ENCODE results near the gene TBC1D12.

Gene TBC1D12

DNA sequence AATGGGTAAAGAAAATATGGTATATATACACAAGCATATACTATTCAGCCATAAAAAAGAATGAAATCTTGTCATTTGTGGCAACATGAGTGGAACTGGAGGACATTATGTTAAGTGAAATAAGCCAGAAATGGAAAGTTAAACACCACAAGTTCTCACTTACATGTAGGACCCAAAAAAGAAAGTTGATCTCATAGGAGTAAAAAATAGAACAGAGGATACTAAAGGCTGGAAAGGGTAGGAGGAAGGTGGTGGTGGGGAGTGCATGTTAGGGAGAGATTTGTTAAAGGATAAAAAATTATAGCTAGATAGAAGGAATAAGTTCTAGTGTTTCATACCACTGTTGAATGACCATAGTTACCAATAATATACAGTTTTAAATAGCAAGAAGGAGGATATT is 48.4 kb downstream of the TBC1D12 start:
- Histone ChIP-seq H3K4me1 (ENCODE audit: insufficient read depth, insufficient read length) (no peaks in the 10 kb centered on the region), H3K4me3 (ENCODE audit: insufficient read length, low read depth) (no peak overlapping the region), H3K36me3 (ENCODE audit: insufficient read depth, insufficient read length, low read length) (no peaks in the 10 kb centered on the region), H3K9ac (ENCODE audit: insufficient read length, low read depth) (no peak overlapping the region), H3K9me3 (ENCODE audit: insufficient read depth, low read length) (no peaks in the 10 kb centered on the region), H3K27me3 (ENCODE audit: insufficient read depth, insufficient read length) (no peaks in the 10 kb centered on the region)
- DNase-seq (ENCODE audit: low read depth, low spot score) = no peak
- TF ChIP-seq SUZ12 (IDR thresholded peaks at IDR 0.05; ENCODE audit: extremely low read depth, insufficient read depth, insufficient read length) (no peak), ZNF274 (IDR thresholded peaks at IDR 0.05; ENCODE audit: low read depth, low read length) (no peak), YY1 (IDR thresholded peaks at IDR 0.05; ENCODE audit: insufficient read depth, insufficient read length) (no peak)

DNA sequence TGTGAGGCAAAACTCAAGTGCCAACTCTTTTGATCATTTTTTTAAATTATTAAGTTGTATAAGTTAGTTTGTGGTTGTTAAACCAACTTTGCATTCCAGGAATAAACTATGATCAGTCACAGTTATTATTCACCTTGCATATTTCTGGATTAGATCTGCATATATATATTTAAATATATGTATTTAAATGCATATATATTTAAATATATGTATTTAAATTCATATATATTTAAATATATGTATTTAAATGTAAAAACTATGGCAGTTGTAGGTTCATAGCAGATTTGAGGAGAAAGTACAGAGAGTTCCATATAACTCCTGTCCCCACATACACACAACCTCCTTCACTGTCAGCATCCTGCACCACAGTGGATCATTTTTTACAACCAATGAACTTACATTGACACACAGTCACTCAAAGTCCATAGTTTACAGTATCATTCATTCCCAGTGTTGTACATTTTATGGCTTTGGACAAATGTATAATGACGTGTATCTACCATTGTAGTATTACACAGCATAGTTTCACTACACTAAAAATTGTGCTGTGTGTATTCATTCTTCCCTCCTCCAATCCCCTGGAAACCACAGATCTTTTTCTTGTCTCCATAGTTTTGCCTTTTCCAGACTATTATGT is 49.7 kb downstream of the TBC1D12 start:
- no peaks in the 10 kb centered on the region for H3K27me3 ChIP-seq (ENCODE audit: insufficient read depth, insufficient read length)
- TF ChIP-seq ZNF274 (IDR thresholded peaks at IDR 0.05; ENCODE audit: low read depth, low read length) (no peak), SUZ12 (IDR thresholded peaks at IDR 0.05; ENCODE audit: extremely low read depth, insufficient read depth, insufficient read length) (no peak), YY1 (IDR thresholded peaks at IDR 0.05; ENCODE audit: insufficient read depth, insufficient read length) (no peak)
- H3K9ac ChIP-seq (ENCODE audit: insufficient read length, low read depth) = no peak overlapping the region
- no peak for DNase-seq (ENCODE audit: low read depth, low spot score)
- H3K4me3 ChIP-seq (ENCODE audit: insufficient read length, low read depth) = no peak overlapping the region
- H3K9me3 ChIP-seq (ENCODE audit: insufficient read depth, low read length) = no peaks in the 10 kb centered on the region
- H3K36me3 ChIP-seq (ENCODE audit: insufficient read depth, insufficient read length, low read length) = no peaks in the 10 kb centered on the region
- H3K4me1 ChIP-seq (ENCODE audit: insufficient read depth, insufficient read length) = no peaks in the 10 kb centered on the region

DNA sequence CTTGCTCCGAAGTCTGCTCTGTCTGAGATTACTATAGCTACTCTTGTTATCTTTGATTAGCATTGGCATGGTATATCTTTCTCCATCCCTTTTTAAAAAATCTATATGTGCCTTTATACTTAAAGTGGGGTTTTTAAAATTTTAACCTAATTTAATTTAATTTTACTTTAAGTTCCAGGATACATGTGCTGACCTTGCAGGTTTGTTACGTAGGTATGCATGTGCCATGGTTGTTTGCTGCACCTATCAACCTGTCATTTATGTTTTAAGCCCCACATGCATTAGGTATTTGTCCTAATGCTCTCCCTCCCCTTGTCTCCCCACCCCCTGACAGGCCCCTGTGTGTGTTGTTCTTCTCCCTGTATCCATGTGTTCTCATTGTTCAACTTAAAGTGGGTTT is 54.6 kb downstream of the TBC1D12 start:
- Histone ChIP-seq H3K9ac (ENCODE audit: insufficient read length, low read depth) (no peak overlapping the region), H3K27me3 (ENCODE audit: insufficient read depth, insufficient read length) (no peaks in the 10 kb centered on the region), H3K4me3 (ENCODE audit: insufficient read length, low read depth) (no peak overlapping the region), H3K9me3 (ENCODE audit: insufficient read depth, low read length) (peaks cover 11% of the 10 kb centered on the region; the same call in 1 of the 2 replicates), H3K4me1 (ENCODE audit: insufficient read depth, insufficient read length) (no peaks in the 10 kb centered on the region), H3K36me3 (ENCODE audit: insufficient read depth, insufficient read length, low read length) (no peaks in the 10 kb centered on the region)
- DNase-seq (ENCODE audit: low read depth, low spot score) = no peak
- TF ChIP-seq YY1 (IDR thresholded peaks at IDR 0.05; ENCODE audit: insufficient read depth, insufficient read length) (no peak), SUZ12 (IDR thresholded peaks at IDR 0.05; ENCODE audit: extremely low read depth, insufficient read depth, insufficient read length) (no peak), ZNF274 (IDR thresholded peaks at IDR 0.05; ENCODE audit: low read depth, low read length) (no peak)

DNA sequence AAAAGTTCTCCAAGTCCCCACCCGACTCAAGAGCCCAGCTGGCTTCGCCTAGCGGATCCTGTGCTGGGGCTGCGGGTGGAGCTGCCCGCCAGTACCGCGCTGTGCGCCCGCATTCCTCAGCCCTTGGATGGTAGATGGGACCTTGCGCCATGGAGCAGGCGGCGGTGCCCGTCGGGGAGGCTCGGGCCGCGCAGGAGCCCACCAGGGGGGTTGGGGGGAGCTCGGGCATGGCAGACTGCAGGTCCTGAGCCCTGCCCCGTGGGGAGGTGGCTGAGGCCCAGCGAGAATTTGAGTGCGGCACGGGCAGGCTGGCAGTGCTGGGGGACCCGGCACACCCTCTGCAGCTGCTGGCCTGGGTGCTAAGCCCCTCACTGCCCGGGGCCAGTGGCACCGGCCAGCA is 57.0 kb downstream of the TBC1D12 start:
- H3K4me3 ChIP-seq (ENCODE audit: insufficient read length, low read depth) = no peak overlapping the region
- TF ChIP-seq SUZ12 (IDR thresholded peaks at IDR 0.05; ENCODE audit: extremely low read depth, insufficient read depth, insufficient read length) (no peak), ZNF274 (IDR thresholded peaks at IDR 0.05; ENCODE audit: low read depth, low read length) (no peak), YY1 (IDR thresholded peaks at IDR 0.05; ENCODE audit: insufficient read depth, insufficient read length) (no peak)
- no peaks in the 10 kb centered on the region for H3K4me1 ChIP-seq (ENCODE audit: insufficient read depth, insufficient read length)
- no peak for DNase-seq (ENCODE audit: low read depth, low spot score)
- H3K9me3 ChIP-seq (ENCODE audit: insufficient read depth, low read length) = peaks cover 11% of the 10 kb centered on the region; the same call in 1 of the 2 replicates
- H3K36me3 ChIP-seq (ENCODE audit: insufficient read depth, insufficient read length, low read length) = no peaks in the 10 kb centered on the region
- no peaks in the 10 kb centered on the region for H3K27me3 ChIP-seq (ENCODE audit: insufficient read depth, insufficient read length)
- no peak overlapping the region for H3K9ac ChIP-seq (ENCODE audit: insufficient read length, low read depth)

DNA sequence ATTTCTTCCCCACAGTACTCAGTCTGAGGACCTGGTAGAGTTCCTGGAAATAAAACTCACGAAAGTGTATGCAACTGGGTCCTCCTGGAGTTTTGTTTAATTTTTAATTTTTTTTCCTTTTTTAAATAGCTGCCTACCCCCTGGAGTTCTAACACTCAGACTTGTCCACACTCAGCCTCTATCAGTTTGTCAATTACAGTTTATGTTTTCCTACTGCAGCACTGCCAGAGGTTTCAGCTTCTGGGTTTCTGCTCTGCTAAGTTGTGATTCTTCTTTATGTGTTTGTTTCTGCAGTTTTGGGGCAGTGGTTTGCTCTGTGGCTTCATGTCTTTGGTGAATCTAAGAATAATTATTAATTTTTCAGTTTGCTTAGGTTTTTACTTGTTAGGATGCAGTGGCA is 59.2 kb downstream of the TBC1D12 start:
- Histone ChIP-seq H3K4me3 (ENCODE audit: insufficient read length, low read depth) (no peak overlapping the region), H3K9me3 (ENCODE audit: insufficient read depth, low read length) (peaks cover 11% of the 10 kb centered on the region; the same call in 1 of the 2 replicates), H3K9ac (ENCODE audit: insufficient read length, low read depth) (no peak overlapping the region), H3K4me1 (ENCODE audit: insufficient read depth, insufficient read length) (no peaks in the 10 kb centered on the region), H3K36me3 (ENCODE audit: insufficient read depth, insufficient read length, low read length) (no peaks in the 10 kb centered on the region), H3K27me3 (ENCODE audit: insufficient read depth, insufficient read length) (no peaks in the 10 kb centered on the region)
- TF ChIP-seq ZNF274 (IDR thresholded peaks at IDR 0.05; ENCODE audit: low read depth, low read length) = no peak
- TF ChIP-seq YY1 (IDR thresholded peaks at IDR 0.05; ENCODE audit: insufficient read depth, insufficient read length) = no peak
- TF ChIP-seq SUZ12 (IDR thresholded peaks at IDR 0.05; ENCODE audit: extremely low read depth, insufficient read depth, insufficient read length) = no peak
- no peak for DNase-seq (ENCODE audit: low read depth, low spot score)

DNA sequence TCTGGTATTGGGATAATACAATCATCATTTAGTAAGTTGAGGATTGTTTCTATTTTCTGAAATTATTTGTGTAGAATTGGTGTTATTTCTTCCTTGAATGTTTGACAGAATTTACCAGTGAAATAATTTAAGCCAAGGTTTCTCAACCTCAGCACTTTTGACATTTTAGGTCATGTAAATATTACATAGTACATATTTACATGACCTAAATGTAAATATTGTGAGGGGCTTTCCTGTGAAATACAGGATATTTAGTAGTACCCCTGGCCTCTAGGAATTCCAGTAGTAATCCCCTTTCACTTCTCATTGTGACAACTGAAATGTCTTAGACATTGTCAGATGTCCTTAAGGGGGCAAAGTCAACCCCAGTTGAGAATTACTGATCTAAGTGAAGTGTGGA is 59.8 kb downstream of the TBC1D12 start:
- Histone ChIP-seq H3K9me3 (ENCODE audit: insufficient read depth, low read length) (peaks cover 11% of the 10 kb centered on the region; the same call in 1 of the 2 replicates), H3K4me1 (ENCODE audit: insufficient read depth, insufficient read length) (no peaks in the 10 kb centered on the region), H3K9ac (ENCODE audit: insufficient read length, low read depth) (no peak overlapping the region), H3K27me3 (ENCODE audit: insufficient read depth, insufficient read length) (no peaks in the 10 kb centered on the region), H3K36me3 (ENCODE audit: insufficient read depth, insufficient read length, low read length) (no peaks in the 10 kb centered on the region), H3K4me3 (ENCODE audit: insufficient read length, low read depth) (no peak overlapping the region)
- TF ChIP-seq SUZ12 (IDR thresholded peaks at IDR 0.05; ENCODE audit: extremely low read depth, insufficient read depth, insufficient read length) = no peak
- no peak for TF ChIP-seq YY1 (IDR thresholded peaks at IDR 0.05; ENCODE audit: insufficient read depth, insufficient read length)
- TF ChIP-seq ZNF274 (IDR thresholded peaks at IDR 0.05; ENCODE audit: low read depth, low read length) = no peak
- no peak for DNase-seq (ENCODE audit: low read depth, low spot score)

DNA sequence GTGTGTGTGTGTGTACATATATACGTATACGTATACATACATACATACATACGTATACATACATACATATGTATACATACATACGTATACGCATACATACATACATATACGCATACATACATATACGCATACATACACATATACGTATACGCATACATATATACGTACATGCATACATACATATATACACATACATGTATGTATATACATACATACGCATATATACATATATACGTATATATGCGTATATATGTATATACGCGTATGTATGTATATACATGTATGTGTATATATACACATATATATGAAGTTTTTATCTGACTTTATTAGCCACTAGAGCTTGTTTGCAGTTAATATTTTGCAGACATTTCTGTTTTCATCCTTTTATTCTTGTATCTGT is 63.3 kb downstream of the TBC1D12 start:
- Histone ChIP-seq H3K36me3 (ENCODE audit: insufficient read depth, insufficient read length, low read length) (no peaks in the 10 kb centered on the region), H3K9ac (ENCODE audit: insufficient read length, low read depth) (no peak overlapping the region), H3K27me3 (ENCODE audit: insufficient read depth, insufficient read length) (no peaks in the 10 kb centered on the region), H3K4me1 (ENCODE audit: insufficient read depth, insufficient read length) (no peaks in the 10 kb centered on the region), H3K4me3 (ENCODE audit: insufficient read length, low read depth) (no peak overlapping the region), H3K9me3 (ENCODE audit: insufficient read depth, low read length) (no peaks in the 10 kb centered on the region)
- DNase-seq (ENCODE audit: low read depth, low spot score) = no peak
- TF ChIP-seq SUZ12 (IDR thresholded peaks at IDR 0.05; ENCODE audit: extremely low read depth, insufficient read depth, insufficient read length) (no peak), ZNF274 (IDR thresholded peaks at IDR 0.05; ENCODE audit: low read depth, low read length) (no peak), YY1 (IDR thresholded peaks at IDR 0.05; ENCODE audit: insufficient read depth, insufficient read length) (no peak)
